ENCODE results near the gene RSRC1. TPM values are rescaled to one million over a fixed set of nuclear protein-coding genes. Genes with fewer than 3 reads are reported as not detected.

Gene RSRC1
- total RNA-seq, 2 experiments from 2014 or later: 76.3 to 78.1 TPM

DNA sequence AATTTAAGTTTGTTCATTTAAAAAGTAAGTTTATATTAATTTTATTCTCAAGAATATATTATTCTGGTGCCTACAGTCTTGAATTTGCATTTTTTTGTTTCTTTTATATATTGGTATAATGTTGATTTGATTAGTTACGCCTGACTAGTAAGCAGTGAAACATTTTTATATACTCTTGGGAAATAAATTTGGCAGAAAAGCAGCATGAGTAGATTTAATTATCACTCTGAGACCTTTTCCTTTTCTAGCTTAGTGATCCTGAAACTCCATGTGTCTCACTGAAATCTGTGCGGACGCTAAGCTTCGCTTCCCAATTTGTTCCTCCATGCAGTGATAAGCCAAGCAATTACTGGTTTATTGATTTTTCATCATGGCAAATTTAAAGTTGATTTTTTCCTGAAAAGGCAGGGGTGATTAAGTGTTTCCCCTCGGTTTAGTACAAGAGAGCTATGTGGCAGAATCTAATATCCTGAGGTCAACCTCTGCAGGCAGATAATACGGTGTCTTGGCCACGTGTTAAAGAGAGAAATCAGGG is 373.9 kb downstream of the RSRC1 start:
- no peak overlapping the region for H3K4me3 ChIP-seq (ENCODE audit: low read depth, low read length, poor library complexity, severe bottlenecking)
- POLR2A ChIA-PET: interaction anchor here (0.8 to 1.6 kb wide), 2 partner anchors 10 to 924 kb away, joined by 3 read pairs; no protein-coding TSS in a partner anchor
- BruUV-seq (replicated peaks): no TSS peak
- no peaks in the 10 kb centered on the region for H3K4me1 ChIP-seq (ENCODE audit: insufficient read depth, low read length, poor library complexity, severe bottlenecking)
- no peak overlapping the region for H3K4me2 ChIP-seq (ENCODE audit: low read length)
- no peaks in the 10 kb centered on the region for H3K9me3 ChIP-seq (ENCODE audit: low read length)
- H3K27ac ChIP-seq (ENCODE audit: low read depth, low read length, poor library complexity, severe bottlenecking): no peak overlapping the region
- intact Hi-C loops (cut with micrococcal nuclease; ENCODE audit: unreplicated experiment): no loop called here
- H4K20me1 ChIP-seq (ENCODE audit: insufficient read depth, low read length): no peaks in the 10 kb centered on the region
- H3K79me2 ChIP-seq (ENCODE audit: insufficient read depth, low read depth, low read length): no peaks in the 10 kb centered on the region
- no peak overlapping the region for H2AFZ ChIP-seq (ENCODE audit: low read length)
- no peaks in the 10 kb centered on the region for H3K9me2 ChIP-seq (ENCODE audit: insufficient read depth, low read length)
- no peak for TF ChIP-seq EZH2phosphoT487 (IDR thresholded peaks at IDR 0.05; ENCODE audit: borderline replicate concordance, low read depth, low read length)
- TF ChIP-seq, protein P1, sequence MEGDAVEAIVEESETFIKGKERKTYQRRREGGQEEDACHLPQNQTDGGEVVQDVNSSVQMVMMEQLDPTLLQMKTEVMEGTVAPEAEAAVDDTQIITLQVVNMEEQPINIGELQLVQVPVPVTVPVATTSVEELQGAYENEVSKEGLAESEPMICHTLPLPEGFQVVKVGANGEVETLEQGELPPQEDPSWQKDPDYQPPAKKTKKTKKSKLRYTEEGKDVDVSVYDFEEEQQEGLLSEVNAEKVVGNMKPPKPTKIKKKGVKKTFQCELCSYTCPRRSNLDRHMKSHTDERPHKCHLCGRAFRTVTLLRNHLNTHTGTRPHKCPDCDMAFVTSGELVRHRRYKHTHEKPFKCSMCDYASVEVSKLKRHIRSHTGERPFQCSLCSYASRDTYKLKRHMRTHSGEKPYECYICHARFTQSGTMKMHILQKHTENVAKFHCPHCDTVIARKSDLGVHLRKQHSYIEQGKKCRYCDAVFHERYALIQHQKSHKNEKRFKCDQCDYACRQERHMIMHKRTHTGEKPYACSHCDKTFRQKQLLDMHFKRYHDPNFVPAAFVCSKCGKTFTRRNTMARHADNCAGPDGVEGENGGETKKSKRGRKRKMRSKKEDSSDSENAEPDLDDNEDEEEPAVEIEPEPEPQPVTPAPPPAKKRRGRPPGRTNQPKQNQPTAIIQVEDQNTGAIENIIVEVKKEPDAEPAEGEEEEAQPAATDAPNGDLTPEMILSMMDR (conservative IDR thresholded peaks at IDR 0.05; ENCODE audit: low read length): no peak
- no peaks in the 10 kb centered on the region for H3K36me3 ChIP-seq (ENCODE audit: insufficient read depth, low read length)
- no peak for DNase-seq (ENCODE audit: low spot score)
- CTCF ChIA-PET (ENCODE audit: unreplicated experiment): no interaction called here

DNA sequence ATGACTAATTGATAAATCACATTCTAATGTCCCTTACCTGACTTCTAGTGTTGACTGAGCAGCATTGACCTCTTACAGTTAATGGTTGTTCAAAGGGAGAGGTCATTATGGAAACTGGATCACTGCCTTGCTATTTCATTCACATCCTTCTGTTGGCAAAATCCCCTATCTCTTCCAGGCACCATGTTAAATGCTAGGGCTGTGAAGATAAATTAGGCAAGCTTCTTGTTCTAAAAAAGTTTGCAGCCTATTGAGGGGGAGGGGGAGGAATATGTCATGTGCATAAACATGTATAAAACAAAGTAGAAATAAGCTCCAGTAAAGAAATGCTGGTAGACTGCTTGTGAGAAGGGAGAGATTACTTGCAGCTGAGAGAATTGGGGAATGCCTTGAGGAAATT is 376.3 kb downstream of the RSRC1 start:
- no peaks in the 10 kb centered on the region for H4K20me1 ChIP-seq (ENCODE audit: insufficient read depth, low read length)
- ChIA-PET POLR2A (interaction anchor here (0.5 to 1.4 kb wide), 2 partner anchors 14 to 403 kb away, joined by 3 to 6 read pairs; no protein-coding TSS in a partner anchor), CTCF (ENCODE audit: unreplicated experiment) (no interaction called here)
- no peak overlapping the region for H3K4me3 ChIP-seq (ENCODE audit: low read depth, low read length, poor library complexity, severe bottlenecking)
- no peak overlapping the region for H3K4me2 ChIP-seq (ENCODE audit: low read length)
- H3K9me3 ChIP-seq (ENCODE audit: low read length): no peaks in the 10 kb centered on the region
- no peak for TF ChIP-seq EZH2phosphoT487 (IDR thresholded peaks at IDR 0.05; ENCODE audit: borderline replicate concordance, low read depth, low read length)
- TF ChIP-seq, protein P1 (conservative IDR thresholded peaks at IDR 0.05; ENCODE audit: low read length): no peak
- DNase-seq (ENCODE audit: low spot score): no peak
- H3K36me3 ChIP-seq (ENCODE audit: insufficient read depth, low read length): no peaks in the 10 kb centered on the region
- intact Hi-C loops (cut with micrococcal nuclease; ENCODE audit: unreplicated experiment): no loop called here
- no peaks in the 10 kb centered on the region for H3K79me2 ChIP-seq (ENCODE audit: insufficient read depth, low read depth, low read length)
- H3K9me2 ChIP-seq (ENCODE audit: insufficient read depth, low read length): no peaks in the 10 kb centered on the region
- no peaks in the 10 kb centered on the region for H3K4me1 ChIP-seq (ENCODE audit: insufficient read depth, low read length, poor library complexity, severe bottlenecking)
- H2AFZ ChIP-seq (ENCODE audit: low read length): no peak overlapping the region
- H3K27ac ChIP-seq (ENCODE audit: low read depth, low read length, poor library complexity, severe bottlenecking): no peak overlapping the region
- BruUV-seq (replicated peaks): no TSS peak

DNA sequence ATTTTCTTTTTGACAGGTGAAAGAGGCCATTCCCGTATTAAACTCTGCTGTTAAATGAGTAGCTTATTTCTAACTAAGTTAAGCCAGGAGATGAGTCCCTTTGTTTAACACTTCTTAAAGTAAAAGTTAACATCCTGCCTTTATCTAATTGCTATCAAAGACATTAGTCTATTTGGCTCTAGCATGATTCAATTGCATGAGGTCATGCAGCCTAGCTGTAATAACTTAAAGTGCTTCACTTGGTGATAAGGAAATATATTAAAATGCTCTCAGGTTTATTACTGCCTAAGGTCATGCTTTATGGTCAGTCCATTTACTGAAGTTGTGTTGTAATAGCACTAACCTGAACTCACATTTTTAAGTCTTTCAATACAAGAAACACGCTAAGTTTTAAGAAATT is 378.8 kb downstream of the RSRC1 start:
- no TSS peak for BruUV-seq (replicated peaks)
- H4K20me1 ChIP-seq (ENCODE audit: insufficient read depth, low read length): no peaks in the 10 kb centered on the region
- H3K9me3 ChIP-seq (ENCODE audit: low read length): no peaks in the 10 kb centered on the region
- POLR2A ChIA-PET: interaction anchor here (0.6 kb wide), 1 partner anchor 521 kb away, joined by 5 read pairs; no protein-coding TSS in a partner anchor
- no peak for DNase-seq (ENCODE audit: low spot score)
- no peaks in the 10 kb centered on the region for H3K36me3 ChIP-seq (ENCODE audit: insufficient read depth, low read length)
- H3K9me2 ChIP-seq (ENCODE audit: insufficient read depth, low read length): no peaks in the 10 kb centered on the region
- H3K4me2 ChIP-seq (ENCODE audit: low read length): no peak overlapping the region
- H3K4me1 ChIP-seq (ENCODE audit: insufficient read depth, low read length, poor library complexity, severe bottlenecking): no peaks in the 10 kb centered on the region
- CTCF ChIA-PET (ENCODE audit: unreplicated experiment): no interaction called here
- H3K27ac ChIP-seq (ENCODE audit: low read depth, low read length, poor library complexity, severe bottlenecking): no peak overlapping the region
- TF ChIP-seq EZH2phosphoT487 (IDR thresholded peaks at IDR 0.05; ENCODE audit: borderline replicate concordance, low read depth, low read length): no peak
- TF ChIP-seq, protein P1 (conservative IDR thresholded peaks at IDR 0.05; ENCODE audit: low read length): no peak
- intact Hi-C loops (cut with micrococcal nuclease; ENCODE audit: unreplicated experiment): no loop called here
- no peak overlapping the region for H3K4me3 ChIP-seq (ENCODE audit: low read depth, low read length, poor library complexity, severe bottlenecking)
- H3K79me2 ChIP-seq (ENCODE audit: insufficient read depth, low read depth, low read length): no peaks in the 10 kb centered on the region
- H2AFZ ChIP-seq (ENCODE audit: low read length): no peak overlapping the region
